ENCODE results near the gene CLSTN2.
"Not testable (repeated sequence)": the region's sequence is repeated elsewhere in the genome, so short reads cannot be mapped to it uniquely, and the experiment has no call there.

Gene CLSTN2

GRCh38 chr3:140416666-140417065 is 481.7 kb downstream of the CLSTN2 start:
- no peak for DNase-seq (ENCODE audit: low read depth, low spot score)

GRCh38 chr3:140420621-140421357 is 485.8 kb downstream of the CLSTN2 start:
- DNase-seq (ENCODE audit: low read depth, low spot score): no peak

GRCh38 chr3:140421884-140422283 is 486.9 kb downstream of the CLSTN2 start:
- no peak for DNase-seq (ENCODE audit: low read depth, low spot score)

- no peak for DNase-seq (ENCODE audit: low read depth, low spot score)
Measured at GRCh38 chr3:140423146-140423545, 488.2 kb downstream of the CLSTN2 start.

GRCh38 chr3:140423574-140423973 is 488.6 kb downstream of the CLSTN2 start:
- not testable (repeated sequence) for DNase-seq (ENCODE audit: low read depth, low spot score)

GRCh38 chr3:140424211-140424610 is 489.2 kb downstream of the CLSTN2 start:
- no peak for DNase-seq (ENCODE audit: low read depth, low spot score)

- DNase-seq (ENCODE audit: low read depth, low spot score): no peak
Measured at GRCh38 chr3:140424726-140425125, 489.7 kb downstream of the CLSTN2 start.

- no peak for DNase-seq (ENCODE audit: low read depth, low spot score)
Measured at GRCh38 chr3:140427786-140428185, 492.8 kb downstream of the CLSTN2 start.

GRCh38 chr3:140428380-140428779 is 493.4 kb downstream of the CLSTN2 start:
- DNase-seq (ENCODE audit: low read depth, low spot score): no peak

- DNase-seq (ENCODE audit: low read depth, low spot score): no peak
Measured at GRCh38 chr3:140429791-140430190, 494.8 kb downstream of the CLSTN2 start.

GRCh38 chr3:140430494-140430893 is 495.5 kb downstream of the CLSTN2 start:
- no peak for DNase-seq (ENCODE audit: low read depth, low spot score)

- no peak for DNase-seq (ENCODE audit: low read depth, low spot score)
Measured at GRCh38 chr3:140432229-140432669, 497.3 kb downstream of the CLSTN2 start.

GRCh38 chr3:140433431-140433830 is 498.4 kb downstream of the CLSTN2 start:
- DNase-seq (ENCODE audit: low read depth, low spot score): no peak

- DNase-seq (ENCODE audit: low read depth, low spot score): no peak
Measured at GRCh38 chr3:140434261-140434905, 499.4 kb downstream of the CLSTN2 start.

GRCh38 chr3:140436421-140436820 is 501.4 kb downstream of the CLSTN2 start:
- DNase-seq (ENCODE audit: low read depth, low spot score): no peak

- DNase-seq (ENCODE audit: low read depth, low spot score): no peak
Measured at GRCh38 chr3:140438736-140439470, 503.9 kb downstream of the CLSTN2 start.

GRCh38 chr3:140439527-140439926 is 504.5 kb downstream of the CLSTN2 start:
- no peak for DNase-seq (ENCODE audit: low read depth, low spot score)

- DNase-seq (ENCODE audit: low read depth, low spot score): no peak
Measured at GRCh38 chr3:140440446-140440845, 505.5 kb downstream of the CLSTN2 start.

- DNase-seq (ENCODE audit: low read depth, low spot score): no peak
Measured at GRCh38 chr3:140441006-140441405, 506.0 kb downstream of the CLSTN2 start.

GRCh38 chr3:140442621-140443020 is 507.6 kb downstream of the CLSTN2 start:
- DNase-seq (ENCODE audit: low read depth, low spot score): no peak

- no peak for DNase-seq (ENCODE audit: low read depth, low spot score)
Measured at GRCh38 chr3:140443073-140443472, 508.1 kb downstream of the CLSTN2 start.

GRCh38 chr3:140443806-140444205 is 508.8 kb downstream of the CLSTN2 start:
- DNase-seq (ENCODE audit: low read depth, low spot score): no peak

GRCh38 chr3:140446734-140447133 is 511.7 kb downstream of the CLSTN2 start:
- DNase-seq (ENCODE audit: low read depth, low spot score): no peak

Data from activated CD4-positive, CD25-positive, alpha-beta regulatory T cell treated with anti-CD3 and anti-CD28 coated beads, Interleukin-2, amount 50 U/mL, for 16 hours (primary cell).